HG03571 (cell line): Measurements from ENCODE around the gene WBP4.
"Not testable (repeated sequence)": the region's sequence is repeated elsewhere in the genome, so short reads cannot be mapped to it uniquely, and the experiment has no call there.

Experiments used
- ATAC-seq: cut with Tn5 transposase; IDR thresholded peaks from one replicate; pipeline ENCODE4 v1.9.1; 2021; ENCODE audit not compliant: unreplicated experiment

The WBP4 gene

DNA sequence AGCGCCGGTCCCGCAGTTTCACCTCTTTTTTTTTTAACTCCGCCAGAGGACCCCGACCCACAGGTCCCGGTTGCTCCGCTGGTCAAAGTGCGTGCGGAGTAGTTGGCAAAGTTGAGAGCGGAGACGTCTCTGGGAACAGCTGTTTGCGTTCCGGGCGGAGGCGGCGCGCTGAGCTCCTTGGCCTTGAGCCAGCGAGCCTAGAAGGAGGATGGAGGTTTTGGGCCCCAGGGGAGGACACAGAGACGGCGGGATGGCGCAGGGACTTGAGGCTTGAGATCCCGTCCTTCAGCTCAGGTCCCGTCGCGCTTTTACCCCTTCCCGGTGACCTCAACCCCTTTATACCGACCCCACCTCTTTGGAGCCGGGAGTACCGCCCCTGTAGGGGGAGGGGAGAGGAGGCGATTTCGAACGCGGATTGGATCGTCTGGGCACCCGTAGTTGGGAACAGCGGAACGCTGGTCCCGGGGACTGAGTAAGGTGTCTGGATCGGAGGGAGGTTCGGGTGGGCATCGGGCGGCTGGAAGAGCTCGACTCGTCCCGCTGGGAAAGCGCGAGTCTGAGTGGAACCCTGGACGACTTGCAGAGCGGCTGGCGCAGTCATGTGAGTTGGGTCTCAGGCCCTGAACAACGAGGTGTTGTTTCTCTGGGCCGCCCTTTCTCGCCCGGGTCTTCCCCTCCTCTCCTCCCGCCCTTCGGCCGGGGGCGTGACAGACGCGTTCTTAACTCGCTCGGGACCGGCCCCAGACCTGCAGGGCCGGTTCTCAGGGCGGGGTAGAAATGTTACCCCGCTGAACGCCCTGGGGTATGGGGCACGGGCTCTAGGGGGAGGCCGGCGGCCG lies at the start of gene WBP4:
WBP4 (plus strand) TSS at position 435 of the 839 bp plus-strand sequence; CDS start at position 600, 165 bp downstream.
- ATAC-seq: peak; percentile 62

GRCh38 chr13:41012536-41012935 lies 48.8 kb upstream of the WBP4 start:
- ATAC-seq: no peak

GRCh38 chr13:41013835-41014234 lies 47.5 kb upstream of the WBP4 start:
- ATAC-seq: no peak

GRCh38 chr13:41015920-41016319 lies 45.4 kb upstream of the WBP4 start:
- ATAC-seq: no peak

DNA sequence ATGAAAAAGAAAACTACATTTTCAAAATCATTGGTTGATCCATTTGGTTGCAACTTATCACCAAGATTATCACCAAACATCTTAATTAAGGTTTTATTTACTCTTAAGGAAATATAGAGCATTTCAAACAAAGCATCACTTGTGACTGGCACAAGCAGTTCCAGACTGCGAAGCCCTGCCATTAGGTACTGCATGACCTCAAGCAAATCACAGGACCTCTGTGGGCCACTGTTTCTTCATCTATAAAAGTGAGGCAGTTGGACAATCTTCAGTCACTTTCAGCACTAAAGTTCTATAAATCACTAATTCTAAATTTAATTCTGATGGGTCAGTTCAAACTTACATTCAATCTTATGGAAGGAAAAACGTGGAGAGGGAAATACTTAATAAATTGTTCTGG lies 44.1 kb upstream of the WBP4 start:
- no peak for ATAC-seq

DNA sequence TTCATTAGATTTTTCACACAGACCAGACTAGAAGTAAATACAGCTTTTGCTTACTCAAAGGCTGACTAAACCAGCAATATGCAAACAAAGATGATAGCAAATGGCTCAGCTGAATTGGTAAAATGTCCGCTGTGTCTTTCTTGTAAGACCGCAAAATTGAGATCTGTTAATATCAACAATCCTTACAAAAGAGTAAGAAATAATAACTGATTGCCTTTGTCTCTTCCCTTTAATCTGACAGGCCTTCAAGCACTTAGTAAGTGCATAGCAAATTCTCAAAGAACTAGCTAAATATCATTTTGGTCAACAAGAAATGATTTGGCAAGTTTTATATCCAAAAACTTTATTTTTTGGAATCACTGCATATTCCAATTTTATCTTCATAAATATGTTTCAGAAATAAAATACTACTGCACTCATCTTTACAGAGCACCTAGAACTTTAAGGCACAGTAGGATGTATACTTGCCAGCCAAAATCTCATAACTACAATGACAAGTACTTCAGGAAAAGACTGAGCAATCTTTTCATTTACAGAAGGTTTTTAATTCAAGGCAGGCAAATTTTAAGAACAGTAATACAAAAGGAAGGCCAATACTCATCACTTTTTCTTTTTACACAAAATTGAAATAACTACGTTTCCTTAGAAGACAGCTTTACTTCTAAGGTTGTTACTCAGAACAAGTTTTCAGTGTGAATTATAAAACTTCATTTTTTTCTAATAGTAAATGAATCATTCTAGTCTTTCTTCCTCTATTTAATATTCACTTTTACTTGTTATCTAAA lies 43.3 kb upstream of the WBP4 start:
- ATAC-seq: no peak

GRCh38 chr13:41018602-41018948 lies 42.7 kb upstream of the WBP4 start:
- no peak for ATAC-seq

GRCh38 chr13:41019011-41019487 lies 42.3 kb upstream of the WBP4 start, which contains the start of gene ELF1:
Gene ELF1, minus strand, starts transcription at chr13:41019316. Its CDS starts 37,262 bp downstream, at chr13:40982054.
- peak; percentile 89 for ATAC-seq

- peak; percentile 42 for ATAC-seq
Observed at GRCh38 chr13:41019578-41020347, 41.5 kb upstream of the WBP4 start.

DNA sequence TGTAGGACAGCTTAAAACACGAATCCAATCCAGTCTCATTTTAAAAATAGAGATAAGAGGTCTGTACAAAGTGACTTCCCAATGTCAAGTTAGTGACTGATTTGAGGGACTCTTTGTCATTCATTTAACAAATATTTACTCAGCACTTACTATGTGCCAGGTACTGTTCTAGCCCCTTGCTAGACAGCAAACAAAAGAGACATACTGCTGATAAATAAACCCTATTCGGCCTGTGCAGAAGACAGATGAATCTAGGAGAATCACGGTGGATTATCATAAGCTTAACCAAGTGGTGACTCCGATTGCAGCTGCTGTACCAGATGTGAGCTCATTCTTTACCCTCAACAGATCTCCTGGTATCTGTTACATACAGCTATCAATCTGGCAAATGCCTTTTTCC lies 35.8 kb upstream of the WBP4 start:
- no peak for ATAC-seq

GRCh38 chr13:41026788-41027187 lies 34.5 kb upstream of the WBP4 start:
- no peak for ATAC-seq

GRCh38 chr13:41028051-41028450 lies 33.3 kb upstream of the WBP4 start:
- no peak for ATAC-seq

DNA sequence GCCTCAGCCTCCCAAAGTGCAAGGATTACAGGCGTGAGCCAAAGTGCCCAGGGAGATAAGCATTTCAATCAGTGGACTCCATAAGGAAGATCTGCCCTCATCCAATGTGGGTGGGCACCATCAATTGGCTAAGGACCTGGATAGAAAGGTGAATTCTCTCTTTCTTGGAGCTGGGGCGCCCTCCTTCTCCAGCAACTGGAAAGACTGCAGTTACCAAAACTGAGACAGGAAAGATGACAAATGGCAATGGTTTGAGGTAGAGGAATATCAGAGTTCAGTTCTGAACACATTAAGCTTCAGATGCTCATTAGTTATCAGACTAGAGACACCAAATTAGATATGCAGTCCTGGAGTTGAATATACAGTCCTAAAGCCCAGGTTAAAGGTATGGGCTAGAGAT lies 31.7 kb upstream of the WBP4 start:
- ATAC-seq: no peak

DNA sequence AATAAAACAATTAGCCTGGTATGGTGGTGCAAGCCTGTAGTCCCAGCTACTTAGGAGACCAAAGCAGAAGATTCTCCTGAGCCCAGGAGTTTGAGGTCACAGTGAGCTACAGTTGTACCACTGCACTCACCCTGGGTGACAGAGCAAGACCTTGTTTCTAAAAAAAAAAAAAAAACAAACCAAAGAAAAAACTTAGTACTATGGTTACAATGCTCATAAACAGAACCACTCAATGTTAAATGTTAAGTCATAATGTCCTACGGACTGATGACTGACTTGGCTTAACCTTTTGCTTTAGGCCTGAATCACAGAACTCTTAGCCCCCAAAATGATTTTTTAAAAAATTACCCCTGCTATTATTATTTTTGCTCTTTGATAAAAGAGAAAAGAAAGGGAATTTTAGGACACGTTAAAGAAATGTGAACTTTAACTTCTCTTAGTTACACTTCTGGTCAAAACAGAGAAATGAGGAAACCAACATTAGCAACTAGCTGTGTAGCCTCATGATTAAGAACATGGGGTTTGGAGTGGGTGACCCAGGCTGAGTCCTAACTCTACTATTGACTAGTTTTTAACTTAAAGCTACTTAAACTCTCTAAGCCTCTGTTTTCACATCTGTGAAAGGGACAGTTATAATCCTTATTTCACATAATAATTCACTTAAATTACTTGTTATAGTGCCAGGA lies 28.5 kb upstream of the WBP4 start:
- ATAC-seq: no peak

DNA sequence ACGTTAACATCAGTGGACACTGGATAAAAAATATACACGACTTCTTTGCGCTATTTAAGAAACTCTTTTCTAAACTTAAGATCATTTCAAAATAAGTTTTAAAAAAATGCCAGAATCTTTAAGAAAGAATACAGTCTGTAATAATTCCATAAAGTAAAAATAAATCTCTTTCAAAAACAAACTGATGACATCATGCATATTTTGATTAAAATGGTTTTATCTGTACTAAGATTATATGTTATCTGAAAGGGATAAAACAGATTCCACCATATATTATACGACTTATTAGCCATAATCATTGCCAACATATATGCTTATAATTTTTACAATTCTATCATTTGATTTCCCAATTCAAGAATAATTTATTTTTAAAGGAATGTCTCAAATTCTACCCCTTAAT lies 26.9 kb upstream of the WBP4 start:
- ATAC-seq: no peak

DNA sequence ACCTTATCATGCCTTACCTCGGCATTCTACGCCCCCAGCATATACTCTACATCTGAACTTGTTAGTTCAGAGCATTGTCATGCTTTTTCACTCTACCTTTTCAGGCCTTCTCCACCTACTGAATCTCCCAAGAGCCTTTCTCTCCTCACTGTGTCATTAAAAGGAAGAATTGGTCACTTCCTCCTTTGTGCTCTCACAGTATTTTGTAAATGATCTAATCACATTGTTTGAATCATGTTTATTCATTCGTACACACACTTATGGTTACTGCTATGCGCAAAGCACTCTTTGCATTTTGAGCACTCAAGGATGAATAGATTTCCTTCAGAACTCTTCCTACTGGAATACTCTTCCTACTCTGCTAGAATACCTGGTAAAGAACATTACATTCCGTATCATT lies 26.4 kb upstream of the WBP4 start:
- ATAC-seq: no peak

DNA sequence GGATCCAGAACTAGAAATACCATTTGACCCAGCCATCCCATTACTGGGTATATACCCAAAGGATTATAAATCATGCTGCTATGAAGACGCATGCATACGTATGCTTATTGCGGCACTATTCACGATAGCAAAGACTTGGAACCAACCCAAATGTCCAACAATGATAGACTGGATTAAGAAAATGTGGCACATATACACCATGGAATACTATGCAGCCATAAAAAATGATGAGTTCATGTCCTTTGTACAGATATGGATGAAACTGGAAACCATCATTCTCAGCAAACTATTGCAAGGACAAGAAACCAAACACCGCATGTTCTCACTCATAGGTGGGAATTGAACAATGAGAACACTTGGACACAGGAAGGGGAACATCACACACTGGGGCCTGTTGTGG lies 24.8 kb upstream of the WBP4 start:
- not testable (repeated sequence) for ATAC-seq

GRCh38 chr13:41039746-41040145 lies 21.6 kb upstream of the WBP4 start:
- ATAC-seq: no peak

- ATAC-seq: no peak
Observed at GRCh38 chr13:41040584-41041334, 20.6 kb upstream of the WBP4 start.

DNA sequence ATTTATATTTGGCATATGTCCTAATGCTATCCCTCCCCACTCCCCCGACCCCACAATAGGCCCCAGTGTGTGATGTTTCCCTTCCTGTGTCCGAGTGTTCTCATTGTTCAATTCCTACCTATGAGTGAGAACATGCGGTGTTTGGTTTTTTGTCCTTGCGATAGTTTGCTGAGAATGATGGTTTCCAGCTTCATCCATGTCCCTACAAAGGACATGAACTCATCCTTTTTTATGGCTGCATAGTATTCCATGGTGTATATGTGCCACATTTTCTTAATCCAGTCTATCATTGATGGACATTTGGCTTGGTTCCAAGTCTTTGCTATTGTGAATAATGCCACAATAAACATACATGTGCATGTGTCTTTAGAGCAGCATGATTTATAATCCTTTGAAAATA lies 18.9 kb upstream of the WBP4 start:
- ATAC-seq: not testable (repeated sequence)
